GM12873 (cell line): ENCODE measurements around the gene CFAP58.

ENCODE experiments used
- CTCF ChIP-seq: IDR thresholded peaks from 2 replicates; pipeline ENCODE4 v1.5.1; 2012; ENCODE audit warnings: low read depth, mild to moderate bottlenecking, moderate library complexity, low read length, control low read depth; ENCODE audit not compliant: insufficient read depth; ENCODE audit errors: missing control alignments

Gene CFAP58

GRCh38 chr10:104323760-104324201 is 29.9 kb upstream of the CFAP58 start:
- TF ChIP-seq CTCF = no peak

- no peak for TF ChIP-seq CTCF
These were observed 29.4 kb upstream of the CFAP58 start for GRCh38 chr10:104324221-104324686.

GRCh38 chr10:104324931-104325330 is 28.7 kb upstream of the CFAP58 start:
- no peak for TF ChIP-seq CTCF

- no peak for TF ChIP-seq CTCF
These were observed 27.9 kb upstream of the CFAP58 start for GRCh38 chr10:104325436-104326435.

GRCh38 chr10:104326991-104327610 is 26.5 kb upstream of the CFAP58 start:
- no peak for TF ChIP-seq CTCF

GRCh38 chr10:104327745-104328645 is 25.6 kb upstream of the CFAP58 start:
- TF ChIP-seq CTCF = no peak
